GM21528 (cell line): ENCODE results near the gene CRPPA.
"Not testable (repeated sequence)": the region's sequence is repeated elsewhere in the genome, so short reads cannot be mapped to it uniquely, and the experiment has no call there.

Experiments
- ATAC-seq: cut with Tn5 transposase; IDR thresholded peaks from one replicate; pipeline ENCODE4 v1.9.1; 2021; ENCODE audit warnings: mild to moderate bottlenecking, moderate library complexity; ENCODE audit not compliant: unreplicated experiment, low FRiP score

CRPPA gene

GRCh38 chr7:16398146-16399017 is 23.0 kb downstream of the CRPPA start:
- ATAC-seq = no peak

GRCh38 chr7:16397501-16398145 is 23.7 kb downstream of the CRPPA start:
- ATAC-seq = no peak

GRCh38 chr7:16396766-16397500 is 24.4 kb downstream of the CRPPA start:
- ATAC-seq = no peak

- no peak for ATAC-seq
Observed at GRCh38 chr7:16395121-16395520, 26.2 kb downstream of the CRPPA start.

GRCh38 chr7:16393862-16394422 is 27.4 kb downstream of the CRPPA start:
- ATAC-seq = no peak

GRCh38 chr7:16392990-16393523 is 28.3 kb downstream of the CRPPA start:
- ATAC-seq = no peak

GRCh38 chr7:16383786-16384185 is 37.6 kb downstream of the CRPPA start:
- not testable (repeated sequence) for ATAC-seq

- ATAC-seq = not testable (repeated sequence)
Observed at GRCh38 chr7:16383103-16383502, 38.2 kb downstream of the CRPPA start.
